HL-60/S4 treated with phorbol 12-myristate 13-acetate at 8.2 ng/mL for 4 days and 3 days (cell line): ENCODE data around the gene HSBP1L1.

ENCODE experiments used
- in situ Hi-C: fragments of 300-500 bp; cut with MboI; formaldehyde crosslinking; loops from 2 replicates; pipeline ENCODE4 v1.15.0; 2022; ENCODE audit warnings: low sequenced_read_pairs

Gene HSBP1L1

GRCh38 chr18:79964330-79965118, at the start of gene HSBP1L1:
Gene HSBP1L1, plus strand, starts transcription at chr18:79964643. Its CDS starts 93 bp downstream, at chr18:79964736.
- in situ Hi-C loops: no loop called here

GRCh38 chr18:79915161-79916127, 49.0 kb upstream of the HSBP1L1 start:
- in situ Hi-C loops: no loop called here

GRCh38 chr18:79916128-79916494, 48.3 kb upstream of the HSBP1L1 start:
- in situ Hi-C loops: no loop called here

- in situ Hi-C loops: no loop called here
Observed at GRCh38 chr18:79916546-79917168, 47.8 kb upstream of the HSBP1L1 start.

- in situ Hi-C loops: no loop called here
Observed at GRCh38 chr18:79917169-79917852, 47.1 kb upstream of the HSBP1L1 start.

GRCh38 chr18:79917853-79918614, 46.4 kb upstream of the HSBP1L1 start:
- in situ Hi-C loops: no loop called here

GRCh38 chr18:79918615-79919011, 45.8 kb upstream of the HSBP1L1 start:
- in situ Hi-C loops: no loop called here

- in situ Hi-C loops: no loop called here
Observed at GRCh38 chr18:79919089-79919488, 45.4 kb upstream of the HSBP1L1 start.

GRCh38 chr18:79921984-79922965, 42.2 kb upstream of the HSBP1L1 start:
- in situ Hi-C loops: no loop called here

GRCh38 chr18:79922971-79923411, 41.5 kb upstream of the HSBP1L1 start:
- in situ Hi-C loops: no loop called here

- in situ Hi-C loops: no loop called here
Observed at GRCh38 chr18:79923896-79924585, 40.4 kb upstream of the HSBP1L1 start.

GRCh38 chr18:79924814-79925731, 39.4 kb upstream of the HSBP1L1 start:
- in situ Hi-C loops: no loop called here

- in situ Hi-C loops: no loop called here
Observed at GRCh38 chr18:79926306-79926705, 38.1 kb upstream of the HSBP1L1 start.

- in situ Hi-C loops: no loop called here
Observed at GRCh38 chr18:79926715-79927606, 37.5 kb upstream of the HSBP1L1 start.

GRCh38 chr18:79927607-79928562, 36.6 kb upstream of the HSBP1L1 start:
- in situ Hi-C loops: no loop called here
